Neural cell (in vitro differentiated cells): ENCODE data around the gene FCRL5. TPM values are rescaled to one million over a fixed set of nuclear protein-coding genes. Genes with fewer than 3 reads are reported as not detected.

Experiments used
- H2AFZ ChIP-seq: fragments of 200-600, 300-800 bp; sonication (generic), shearing (Covaris generic); 2 replicates; pipeline ENCODE4 v1.6.0; 2014; ENCODE audit warnings: low read depth, mild to moderate bottlenecking, antibody characterized with exemption, low read length, moderate library complexity
- H3F3A ChIP-seq: fragments of 200-600 bp; shearing (Covaris generic); 2 replicates; pipeline ENCODE4 v1.6.1; 2016; ENCODE audit warnings: mild to moderate bottlenecking, moderate library complexity, mixed read lengths, antibody characterized with exemption, low read length; ENCODE audit not compliant: insufficient read depth, poor library complexity, severe bottlenecking
- H3K27ac ChIP-seq: fragments of 200-600, 300-800 bp; sonication (generic), shearing (Covaris generic); 2 replicates; pipeline ENCODE4 v1.5.1; 2014; ENCODE audit warnings: mild to moderate bottlenecking, low read length, moderate library complexity
- H3K27me3 ChIP-seq: fragments of 300-800, 200-600 bp; sonication (generic), shearing (Covaris generic); 2 replicates; pipeline ENCODE4 v1.6.0; 2014; ENCODE audit warnings: mild to moderate bottlenecking, low read depth, low read length, moderate library complexity; ENCODE audit not compliant: insufficient read depth
- H3K36me3 ChIP-seq: fragments of 300-800, 200-600 bp; sonication (generic), shearing (Covaris generic); 2 replicates; pipeline ENCODE4 v1.5.1; 2014; ENCODE audit warnings: mild to moderate bottlenecking, antibody characterized with exemption, low read length, moderate library complexity; ENCODE audit not compliant: insufficient read depth
- H3K4me2 ChIP-seq: fragments of 300-800, 200-600 bp; sonication (generic), shearing (Covaris generic); 2 replicates; pipeline ENCODE4 v1.6.0; 2014; ENCODE audit warnings: mild to moderate bottlenecking, low read length
- H3K4me3 ChIP-seq: fragments of 300-800, 200-600 bp; sonication (generic), shearing (Covaris generic); 2 replicates; pipeline ENCODE4 v1.5.1; 2014; ENCODE audit warnings: mild to moderate bottlenecking, low read length, moderate library complexity
- H3K79me2 ChIP-seq: fragments of 200-600 bp; shearing (Covaris generic); replicated peaks from 2 replicates; pipeline ENCODE4 v1.6.0; 2014; ENCODE audit warnings: mild to moderate bottlenecking, low read length, moderate library complexity; ENCODE audit not compliant: insufficient read depth
- H3K9ac ChIP-seq: fragments of 300-800, 200-600 bp; sonication (generic), shearing (Covaris generic); 2 replicates; pipeline ENCODE4 v1.6.1; 2016; ENCODE audit warnings: mild to moderate bottlenecking, low read length, mixed read lengths
- H3K9me2 ChIP-seq: fragments of 200-600 bp; shearing (Covaris generic); 2 replicates; pipeline ENCODE4 v1.6.1; 2016; ENCODE audit warnings: mild to moderate bottlenecking, low read length, mixed read lengths; ENCODE audit not compliant: insufficient read depth
- H3K9me3 ChIP-seq: fragments of 200-600, 300-800 bp; sonication (generic), shearing (Covaris generic); 2 replicates; pipeline ENCODE4 v1.6.1; 2016; ENCODE audit warnings: mild to moderate bottlenecking, mixed run types, low read length, moderate library complexity, mixed read lengths
- H4K20me1 ChIP-seq: fragments of 200-600 bp; shearing (Covaris generic); 2 replicates; pipeline ENCODE4 v1.6.1; 2016; ENCODE audit warnings: mild to moderate bottlenecking, mixed run types; ENCODE audit not compliant: insufficient read depth
- EP300 ChIP-seq: fragments of 450-650 bp; conservative IDR thresholded peaks from 2 replicates; pipeline ENCODE4 v1.6.1; 2014; ENCODE audit warnings: antibody characterized with exemption, mild to moderate bottlenecking, moderate library complexity; ENCODE audit not compliant: poor library complexity, severe bottlenecking
- EZH2 ChIP-seq: fragments of 200-600, 300-800 bp; shearing (Covaris generic), sonication (generic); IDR thresholded peaks from 2 replicates; pipeline ENCODE4 v1.6.1; 2014; ENCODE audit warnings: antibody characterized with exemption, low read length, borderline replicate concordance, mild to moderate bottlenecking; ENCODE audit not compliant: insufficient read depth, poor library complexity, severe bottlenecking
- MXI1 ChIP-seq: fragments of 450-650 bp; conservative IDR thresholded peaks from 2 replicates; pipeline ENCODE4 v1.6.1; 2014; ENCODE audit warnings: antibody characterized with exemption, mild to moderate bottlenecking; ENCODE audit not compliant: poor library complexity, severe bottlenecking
- POLR2AphosphoS5 ChIP-seq: IDR thresholded peaks from 2 replicates; pipeline ENCODE4 v1.6.1; 2012
- RAD21 ChIP-seq: fragments of 450-650 bp; conservative IDR thresholded peaks from 2 replicates; pipeline ENCODE4 v1.6.1; 2014; ENCODE audit warnings: antibody characterized with exemption, mild to moderate bottlenecking, moderate library complexity
- REST ChIP-seq: IDR thresholded peaks from 2 replicates; pipeline ENCODE4 v1.6.1; 2012; ENCODE audit warnings: borderline replicate concordance
- SMC3 ChIP-seq: fragments of 450-650 bp; conservative IDR thresholded peaks from 2 replicates; pipeline ENCODE4 v1.6.1; 2014; ENCODE audit warnings: antibody characterized with exemption, mild to moderate bottlenecking, moderate library complexity; ENCODE audit not compliant: poor library complexity
- TAF1 ChIP-seq: IDR thresholded peaks from 2 replicates; pipeline ENCODE4 v1.6.1; 2012; ENCODE audit warnings: low read depth
- polyA plus RNA-seq: library from polyadenylated mRNA; depleted of rRNA; stranded (reverse); fragments of >200 nt; gene quantifications from 2 replicates; pipeline ENCODE4 v1.2.3, GENCODE V29; 2014
- TF ChIP-seq, protein P1 (sequence below): fragments of 450-650 bp; IDR thresholded peaks from 2 replicates; pipeline ENCODE4 v1.5.1; 2014; ENCODE audit warnings: antibody characterized with exemption, mild to moderate bottlenecking, moderate library complexity; ENCODE audit not compliant: poor library complexity, severe bottlenecking

The FCRL5 gene
- polyA plus RNA-seq, 1 donor from 2014 or later, result not detected

- H3K36me3 ChIP-seq, result no peaks in the 10 kb centered on the region
- H3F3A ChIP-seq, result no peaks in the 10 kb centered on the region
- H2AFZ ChIP-seq, result no peak overlapping the region
- no peaks in the 10 kb centered on the region for H4K20me1 ChIP-seq
- no peaks in the 10 kb centered on the region for H3K79me2 ChIP-seq
- no peak overlapping the region for H3K27ac ChIP-seq
- no peak overlapping the region for H3K4me2 ChIP-seq
- H3K27me3 ChIP-seq, result no peaks in the 10 kb centered on the region
- TF ChIP-seq MXI1 (no peak), POLR2AphosphoS5 (no peak), RAD21 (no peak), SMC3 (no peak), TAF1 (no peak), REST (no peak), EZH2 (no peak), EP300 (no peak)
- TF ChIP-seq, protein P1, sequence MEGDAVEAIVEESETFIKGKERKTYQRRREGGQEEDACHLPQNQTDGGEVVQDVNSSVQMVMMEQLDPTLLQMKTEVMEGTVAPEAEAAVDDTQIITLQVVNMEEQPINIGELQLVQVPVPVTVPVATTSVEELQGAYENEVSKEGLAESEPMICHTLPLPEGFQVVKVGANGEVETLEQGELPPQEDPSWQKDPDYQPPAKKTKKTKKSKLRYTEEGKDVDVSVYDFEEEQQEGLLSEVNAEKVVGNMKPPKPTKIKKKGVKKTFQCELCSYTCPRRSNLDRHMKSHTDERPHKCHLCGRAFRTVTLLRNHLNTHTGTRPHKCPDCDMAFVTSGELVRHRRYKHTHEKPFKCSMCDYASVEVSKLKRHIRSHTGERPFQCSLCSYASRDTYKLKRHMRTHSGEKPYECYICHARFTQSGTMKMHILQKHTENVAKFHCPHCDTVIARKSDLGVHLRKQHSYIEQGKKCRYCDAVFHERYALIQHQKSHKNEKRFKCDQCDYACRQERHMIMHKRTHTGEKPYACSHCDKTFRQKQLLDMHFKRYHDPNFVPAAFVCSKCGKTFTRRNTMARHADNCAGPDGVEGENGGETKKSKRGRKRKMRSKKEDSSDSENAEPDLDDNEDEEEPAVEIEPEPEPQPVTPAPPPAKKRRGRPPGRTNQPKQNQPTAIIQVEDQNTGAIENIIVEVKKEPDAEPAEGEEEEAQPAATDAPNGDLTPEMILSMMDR, result no peak
- H3K4me3 ChIP-seq, result no peak overlapping the region
- no peak overlapping the region for H3K9ac ChIP-seq
- H3K9me2 ChIP-seq, result no peaks in the 10 kb centered on the region
- H3K9me3 ChIP-seq, result no peaks in the 10 kb centered on the region
These were observed 31.3 kb downstream of the FCRL5 start for GRCh38 chr1:157521056-157521455.

- no peak for TF ChIP-seq SMC3
- TF ChIP-seq EP300, result no peak
- TF ChIP-seq RAD21, result no peak
- TF ChIP-seq REST, result no peak
- no peak for TF ChIP-seq MXI1
- no peak for TF ChIP-seq EZH2
- TF ChIP-seq POLR2AphosphoS5, result no peak
- no peak overlapping the region for H3K27ac ChIP-seq
- H3K4me3 ChIP-seq, result no peak overlapping the region
- H3K4me2 ChIP-seq, result no peak overlapping the region
- H3F3A ChIP-seq, result no peaks in the 10 kb centered on the region
- H3K36me3 ChIP-seq, result no peaks in the 10 kb centered on the region
- H2AFZ ChIP-seq, result no peak overlapping the region
- H4K20me1 ChIP-seq, result no peaks in the 10 kb centered on the region
- no peaks in the 10 kb centered on the region for H3K9me3 ChIP-seq
- no peaks in the 10 kb centered on the region for H3K79me2 ChIP-seq
- H3K27me3 ChIP-seq, result no peaks in the 10 kb centered on the region
- no peaks in the 10 kb centered on the region for H3K9me2 ChIP-seq
- no peak overlapping the region for H3K9ac ChIP-seq
These were observed 31.9 kb downstream of the FCRL5 start for GRCh38 chr1:157520386-157520935.
